ENCODE results near the gene SPINK7.
"Not testable (repeated sequence)": the region's sequence is repeated elsewhere in the genome, so short reads cannot be mapped to it uniquely, and the experiment has no call there.

SPINK7 gene

GRCh38 chr5:148312153-148312552 lies at the start of gene SPINK7:
Gene SPINK7 (plus strand): TSS chr5:148312423. CDS start chr5:148312484, 61 bp downstream.
- H3K4me3 ChIP-seq: no peak within 1 kb of the TSS
- H3K4me2 ChIP-seq: no peak within 1 kb of the TSS
- no peak within 1 kb of the TSS for H3K27ac ChIP-seq
- H3K27me3 ChIP-seq: no peaks in the 10 kb centered on the region
- no peaks in the 10 kb centered on the region for H3K4me1 ChIP-seq
- TF ChIP-seq Cebpa-rat (IDR thresholded peaks at IDR 0.05): no peak
- H3K9ac ChIP-seq: no peak within 1 kb of the TSS
- H3K9me3 ChIP-seq: no peaks in the 10 kb centered on the region
- no peaks in the 10 kb centered on the region for H4K20me1 ChIP-seq
- no peaks in the 10 kb centered on the region for H3K36me3 ChIP-seq

- no peaks in the 10 kb centered on the region for H3K36me3 ChIP-seq
- H3K27ac ChIP-seq: no peak overlapping the region
- H3K4me2 ChIP-seq: no peak overlapping the region
- no peak overlapping the region for H3K4me3 ChIP-seq
- TF ChIP-seq Cebpa-rat (IDR thresholded peaks at IDR 0.05): no peak
- no peaks in the 10 kb centered on the region for H4K20me1 ChIP-seq
- H3K9me3 ChIP-seq: 0 out of 2 replicates have a peak, but pooled peaks cover 5% of the 10 kb centered on the region
- no peak overlapping the region for H3K9ac ChIP-seq
- H3K27me3 ChIP-seq: no peaks in the 10 kb centered on the region
- H3K4me1 ChIP-seq: no peaks in the 10 kb centered on the region
These were observed 44.3 kb upstream of the SPINK7 start for GRCh38 chr5:148267962-148268361.

GRCh38 chr5:148268566-148268965 lies 43.7 kb upstream of the SPINK7 start, which contains the start of gene SPINK13:
Gene SPINK13 (plus strand): TSS chr5:148268794. CDS start chr5:148270073, 1,279 bp downstream.
- no peaks in the 10 kb centered on the region for H3K27me3 ChIP-seq
- TF ChIP-seq Cebpa-rat (IDR thresholded peaks at IDR 0.05): no peak
- H3K27ac ChIP-seq: no peak within 1 kb of the TSS
- H3K4me3 ChIP-seq: no peak within 1 kb of the TSS
- no peak within 1 kb of the TSS for H3K9ac ChIP-seq
- H4K20me1 ChIP-seq: no peaks in the 10 kb centered on the region
- H3K4me1 ChIP-seq: no peaks in the 10 kb centered on the region
- H3K4me2 ChIP-seq: no peak within 1 kb of the TSS
- 0 out of 2 replicates have a peak, but pooled peaks cover 5% of the 10 kb centered on the region for H3K9me3 ChIP-seq
- H3K36me3 ChIP-seq: no peaks in the 10 kb centered on the region

- not testable (repeated sequence) for H3K4me2 ChIP-seq, H3K4me1 ChIP-seq, H3K9ac ChIP-seq, H3K4me3 ChIP-seq, H3K27me3 ChIP-seq, H3K36me3 ChIP-seq, H4K20me1 ChIP-seq, H3K27ac ChIP-seq, H3K9me3 ChIP-seq
These were observed 37.1 kb upstream of the SPINK7 start for GRCh38 chr5:148275129-148275528.

- H3K27me3 ChIP-seq, H3K9ac ChIP-seq, H3K4me2 ChIP-seq, H3K4me3 ChIP-seq, H4K20me1 ChIP-seq, H3K36me3 ChIP-seq, H3K27ac ChIP-seq, H3K4me1 ChIP-seq, H3K9me3 ChIP-seq: not testable (repeated sequence)
These were observed 31.3 kb upstream of the SPINK7 start for GRCh38 chr5:148280893-148281292.

GRCh38 chr5:148281336-148281735 lies 30.9 kb upstream of the SPINK7 start:
- not testable (repeated sequence) for H4K20me1 ChIP-seq, H3K4me1 ChIP-seq, H3K9ac ChIP-seq, H3K9me3 ChIP-seq, H3K27ac ChIP-seq, H3K4me3 ChIP-seq, H3K36me3 ChIP-seq, H3K4me2 ChIP-seq, H3K27me3 ChIP-seq

GRCh38 chr5:148290271-148291195 lies 21.7 kb upstream of the SPINK7 start:
- no peaks in the 10 kb centered on the region for H3K27me3 ChIP-seq
- H3K4me1 ChIP-seq: no peaks in the 10 kb centered on the region
- no peak overlapping the region for H3K9ac ChIP-seq
- H4K20me1 ChIP-seq: no peaks in the 10 kb centered on the region
- H3K36me3 ChIP-seq: no peaks in the 10 kb centered on the region
- H3K4me3 ChIP-seq: no peak overlapping the region
- no peak overlapping the region for H3K4me2 ChIP-seq
- H3K27ac ChIP-seq: no peak overlapping the region
- no peaks in the 10 kb centered on the region for H3K9me3 ChIP-seq
- TF ChIP-seq Cebpa-rat (IDR thresholded peaks at IDR 0.05): no peak

GRCh38 chr5:148297731-148298130 lies 14.5 kb upstream of the SPINK7 start:
- no peaks in the 10 kb centered on the region for H3K9me3 ChIP-seq
- H4K20me1 ChIP-seq: no peaks in the 10 kb centered on the region
- no peak for TF ChIP-seq Cebpa-rat (IDR thresholded peaks at IDR 0.05)
- H3K27ac ChIP-seq: no peak overlapping the region
- no peaks in the 10 kb centered on the region for H3K36me3 ChIP-seq
- no peaks in the 10 kb centered on the region for H3K4me1 ChIP-seq
- H3K27me3 ChIP-seq: no peaks in the 10 kb centered on the region
- H3K4me2 ChIP-seq: no peak overlapping the region
- no peak overlapping the region for H3K4me3 ChIP-seq
- no peak overlapping the region for H3K9ac ChIP-seq

- no peaks in the 10 kb centered on the region for H3K27me3 ChIP-seq
- H3K9ac ChIP-seq: no peak overlapping the region
- no peak overlapping the region for H3K27ac ChIP-seq
- no peaks in the 10 kb centered on the region for H3K36me3 ChIP-seq
- no peaks in the 10 kb centered on the region for H4K20me1 ChIP-seq
- H3K4me1 ChIP-seq: no peaks in the 10 kb centered on the region
- H3K4me2 ChIP-seq: no peak overlapping the region
- no peak overlapping the region for H3K4me3 ChIP-seq
- TF ChIP-seq Cebpa-rat (IDR thresholded peaks at IDR 0.05): no peak
- H3K9me3 ChIP-seq: no peaks in the 10 kb centered on the region
These were observed 5.8 kb upstream of the SPINK7 start for GRCh38 chr5:148306446-148306845.

GRCh38 chr5:148309019-148309418 lies 3.2 kb upstream of the SPINK7 start:
- no peaks in the 10 kb centered on the region for H3K27me3 ChIP-seq
- H3K36me3 ChIP-seq: no peaks in the 10 kb centered on the region
- no peak overlapping the region for H3K4me3 ChIP-seq
- no peak for TF ChIP-seq Cebpa-rat (IDR thresholded peaks at IDR 0.05)
- no peak overlapping the region for H3K27ac ChIP-seq
- no peaks in the 10 kb centered on the region for H3K9me3 ChIP-seq
- H3K4me1 ChIP-seq: no peaks in the 10 kb centered on the region
- H3K4me2 ChIP-seq: no peak overlapping the region
- no peaks in the 10 kb centered on the region for H4K20me1 ChIP-seq
- no peak overlapping the region for H3K9ac ChIP-seq
